ENCODE results near the gene PLAU. TPM values are rescaled to one million over a fixed set of nuclear protein-coding genes. Genes with fewer than 3 reads are reported as not detected.

PLAU gene
- total RNA-seq, 1 experiment from 2014 or later, result 15.0 TPM

GRCh38 chr10:73907841-73908517, 3.0 kb upstream of the PLAU start:
- DNase-seq (ENCODE audit: low spot score) (no peak), ATAC-seq (no peak)
- no peaks in the 10 kb centered on the region for H3K36me3 Mint-ChIP-seq
- peaks cover 54% of the 10 kb centered on the region for H3K4me1 Mint-ChIP-seq
- peaks cover 36% of the 10 kb centered on the region for H3K27me3 Mint-ChIP-seq (ENCODE audit: low read depth)
- no peak for TF ChIP-seq ZMAT4 (CRISPR knock-in tag; IDR thresholded peaks at IDR 0.05)
- no peak for TF ChIP-seq JUN (CRISPR knock-in tag; IDR thresholded peaks at IDR 0.05)
- TF ChIP-seq GTF2I (CRISPR knock-in tag; conservative IDR thresholded peaks at IDR 0.05), result no peak
- no peak for TF ChIP-seq ZNF396 (CRISPR knock-in tag; IDR thresholded peaks at IDR 0.05; ENCODE audit: borderline replicate concordance)
- TF ChIP-seq ATF6 (CRISPR knock-in tag; IDR thresholded peaks at IDR 0.05), result no peak
- TF ChIP-seq PRDM15 (CRISPR knock-in tag; IDR thresholded peaks at IDR 0.05), result no peak
- TF ChIP-seq SOX15 (CRISPR knock-in tag; IDR thresholded peaks at IDR 0.05), result no peak
- TF ChIP-seq ZNF219 (CRISPR knock-in tag; IDR thresholded peaks at IDR 0.05; ENCODE audit: borderline replicate concordance), result no peak
- TF ChIP-seq AFF4 (CRISPR knock-in tag; IDR thresholded peaks at IDR 0.05; ENCODE audit: borderline replicate concordance), result no peak
- no peak for TF ChIP-seq CDX4 (CRISPR knock-in tag; IDR thresholded peaks at IDR 0.05; ENCODE audit: borderline replicate concordance)
- TF ChIP-seq HMGA2 (CRISPR knock-in tag; IDR thresholded peaks at IDR 0.05), result no peak
- TF ChIP-seq NR3C1 (CRISPR knock-in tag; conservative IDR thresholded peaks at IDR 0.05; ENCODE audit: low read depth), result no peak
- no peak for TF ChIP-seq FOXK1 (CRISPR knock-in tag; IDR thresholded peaks at IDR 0.05)
- no peak for TF ChIP-seq NFE2L1 (CRISPR knock-in tag; IDR thresholded peaks at IDR 0.05)
- no peak for TF ChIP-seq SMAD4 (CRISPR knock-in tag; IDR thresholded peaks at IDR 0.05)
- TF ChIP-seq TCF7 (CRISPR knock-in tag; IDR thresholded peaks at IDR 0.05; ENCODE audit: low read depth), result no peak
- no peak for TF ChIP-seq MLX (CRISPR knock-in tag; IDR thresholded peaks at IDR 0.05)
- TF ChIP-seq USF2 (CRISPR knock-in tag; IDR thresholded peaks at IDR 0.05), result no peak
- no peak for TF ChIP-seq ZNF138 (CRISPR knock-in tag; conservative IDR thresholded peaks at IDR 0.05)
- no peaks in the 10 kb centered on the region for H3K9me3 Mint-ChIP-seq
- no peak overlapping the region for H3K4me3 Mint-ChIP-seq
- POLR2A ChIA-PET, result no interaction called here
- H3K27ac Mint-ChIP-seq, result no peak overlapping the region
- CTCF ChIA-PET, result interaction anchor here (0.7 to 4.3 kb wide), 3 partner anchors 22 to 41 kb away, joined by 3 to 15 read pairs (median 3); no protein-coding TSS in a partner anchor

Data from WTC11 (cell line).